Esophagus muscularis mucosa (tissue), 3 donors: Measurements from ENCODE around the gene MYO1F.

Experiments
- POLR2A ChIP-seq: fragments of 450-650 bp; IDR thresholded peaks from one replicate; pipeline ENCODE4 v1.6.1; 2017; ENCODE audit warnings: antibody characterized with exemption, moderate library complexity, mild to moderate bottlenecking, low read depth
- TF ChIP-seq, protein P1 (sequence below), 3 experiments: fragments of 200-600 bp in 2 of 3; fragments of 450-650 bp in 1 of 3; sonication (generic) in 2 of 3; IDR thresholded peaks; one replicate each; pipeline ENCODE4 v1.5.1; 2017 to 2019; ENCODE audit warnings: antibody characterized with exemption in 3 of 3, mild to moderate bottlenecking in 2 of 3, moderate library complexity in 1 of 3

GRCh38 chr19:8506402-8506957 lies 70.8 kb downstream of the MYO1F start:
- TF ChIP-seq, protein P1, sequence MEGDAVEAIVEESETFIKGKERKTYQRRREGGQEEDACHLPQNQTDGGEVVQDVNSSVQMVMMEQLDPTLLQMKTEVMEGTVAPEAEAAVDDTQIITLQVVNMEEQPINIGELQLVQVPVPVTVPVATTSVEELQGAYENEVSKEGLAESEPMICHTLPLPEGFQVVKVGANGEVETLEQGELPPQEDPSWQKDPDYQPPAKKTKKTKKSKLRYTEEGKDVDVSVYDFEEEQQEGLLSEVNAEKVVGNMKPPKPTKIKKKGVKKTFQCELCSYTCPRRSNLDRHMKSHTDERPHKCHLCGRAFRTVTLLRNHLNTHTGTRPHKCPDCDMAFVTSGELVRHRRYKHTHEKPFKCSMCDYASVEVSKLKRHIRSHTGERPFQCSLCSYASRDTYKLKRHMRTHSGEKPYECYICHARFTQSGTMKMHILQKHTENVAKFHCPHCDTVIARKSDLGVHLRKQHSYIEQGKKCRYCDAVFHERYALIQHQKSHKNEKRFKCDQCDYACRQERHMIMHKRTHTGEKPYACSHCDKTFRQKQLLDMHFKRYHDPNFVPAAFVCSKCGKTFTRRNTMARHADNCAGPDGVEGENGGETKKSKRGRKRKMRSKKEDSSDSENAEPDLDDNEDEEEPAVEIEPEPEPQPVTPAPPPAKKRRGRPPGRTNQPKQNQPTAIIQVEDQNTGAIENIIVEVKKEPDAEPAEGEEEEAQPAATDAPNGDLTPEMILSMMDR (IDR thresholded peaks at IDR 0.05) = no peak
- TF ChIP-seq POLR2A = no peak
